ENCODE data around the gene POLR1A. TPM values are rescaled to one million over a fixed set of nuclear protein-coding genes. Genes with fewer than 3 reads are reported as not detected.

Gene POLR1A
- total and polyA plus RNA-seq, 2 of the 8 experiments (the other 6 are each of a cell fraction or from before 2014, with no cell fraction given) = 8.9 to 58.1 TPM

DNA sequence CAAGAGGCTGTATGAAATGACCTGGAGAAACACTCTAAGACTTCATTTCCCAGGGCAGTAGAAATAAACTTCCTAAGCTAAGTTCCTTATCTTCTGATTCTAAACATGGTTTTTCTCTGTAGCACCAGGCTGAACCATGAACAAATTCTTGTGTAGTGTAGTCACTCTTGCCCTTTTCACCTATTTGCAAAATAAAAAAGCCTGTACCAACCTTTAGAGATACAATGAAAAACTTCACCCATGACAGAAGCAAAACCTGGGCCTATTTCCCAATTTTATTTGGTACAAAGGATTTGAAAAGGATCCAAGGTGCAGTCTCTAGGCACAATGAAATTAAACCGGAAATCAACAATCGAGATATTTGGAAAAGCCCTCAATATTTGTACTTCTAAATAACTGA, 43.6 kb downstream of the POLR1A start:
- Histone ChIP-seq H3K4ac (replicated peaks; ENCODE audit: insufficient read length, low read depth, low read length) (no peak overlapping the region), H2BK120ac (replicated peaks; ENCODE audit: low read depth, low read length) (no peak overlapping the region), H3K27ac (ENCODE audit: low read depth, low read length) (no peak overlapping the region), H3K4me1 (replicated peaks in 1 of 4; ENCODE audit: control insufficient read depth in 3 of 4, insufficient read depth in 4 of 4, low read length in 3 of 4) (no peaks in the 10 kb centered on the region), H3K18ac (ENCODE audit: extremely low read depth, low read length) (no peak overlapping the region), H2BK15ac (ENCODE audit: low read length) (no peak overlapping the region), H4K5ac (ENCODE audit: insufficient read length, low read depth, low read length) (no peak overlapping the region), H2AFZ (ENCODE audit: low read length) (no peak overlapping the region), H4K8ac (ENCODE audit: extremely low read depth, insufficient read depth, low read length) (no peak overlapping the region), H3K36me3 (ENCODE audit: control insufficient read depth in 2 of 4, insufficient read depth in 4 of 4, low read length in 3 of 4) (peaks cover 10 to 45% (median 39%) of the 10 kb centered on the region in 4 experiments), H3K23ac (ENCODE audit: insufficient read length) (no peak overlapping the region), H3K9me3 (ENCODE audit: insufficient read depth in 2 of 2, low read depth in 1 of 2, low read length in 1 of 2) (no peaks in the 10 kb centered on the region), H3K4me3 (ENCODE audit: extremely low read depth in 1 of 4, insufficient read depth in 2 of 4, low read depth in 3 of 4, low read length in 4 of 4) (no peak overlapping the region), H3K27me3 (replicated peaks in 1 of 4; ENCODE audit: control insufficient read depth in 3 of 4, extremely low read depth in 1 of 4, insufficient read depth in 3 of 4, low read length in 3 of 4) (no peaks in the 10 kb centered on the region), H4K91ac (replicated peaks; ENCODE audit: insufficient read length, low read length) (no peak overlapping the region), H3K4me2 (ENCODE audit: insufficient read depth in 1 of 2, low read depth in 2 of 2, low read length in 2 of 2) (no peak overlapping the region), H3K56ac (replicated peaks; ENCODE audit: insufficient read length, low read depth, low read length) (no peak overlapping the region), H3K23me2 (ENCODE audit: low read depth, low read length) (no peaks in the 10 kb centered on the region), H4K20me1 (replicated peaks in 1 of 2; ENCODE audit: control insufficient read depth in 1 of 2, insufficient read depth in 2 of 2, low read length in 2 of 2) (no peaks in the 10 kb centered on the region), H3K9ac (replicated peaks in 1 of 4; ENCODE audit: extremely low read depth in 1 of 4, low read depth in 3 of 4, low read length in 3 of 4) (no peak overlapping the region), H3K79me2 (ENCODE audit: control insufficient read depth in 1 of 2, insufficient read depth in 2 of 2, low read length in 2 of 2) (no peaks in the 10 kb centered on the region), H3K14ac (ENCODE audit: insufficient read length) (no peak overlapping the region), H2BK20ac (ENCODE audit: low read length) (no peak overlapping the region), H2AK5ac (ENCODE audit: low read depth, low read length) (no peak overlapping the region), H2BK12ac (ENCODE audit: low read depth, low read length) (no peak overlapping the region), H3K79me1 (ENCODE audit: low read depth, low read length) (no peaks in the 10 kb centered on the region), H2BK5ac (ENCODE audit: low read depth, low read length) (no peak overlapping the region)
- 92% methylated on average over 2 of the region's 2 CpGs; no CpG with 5 or more reads in 1 of the 2 experiments for WGBS, 2 experiments (ENCODE audit: extremely low coverage in 1 of 2, insufficient coverage in 1 of 2, insufficient read length in 1 of 2, insufficient replicate concordance in 2 of 2, low coverage in 1 of 2, low lambda C conversion rate in 2 of 2, missing lambda C conversion rate in 1 of 2)
- DNase-seq (ENCODE audit: low read depth in 1 of 2, low spot score in 2 of 2) (no peak), FAIRE-seq (no peak)
- TF ChIP-seq FOSL1 (IDR thresholded peaks at IDR 0.05; ENCODE audit: insufficient read depth, low read depth, low read length) (no peak), EP300 (IDR thresholded peaks at IDR 0.05; ENCODE audit: borderline replicate concordance in 1 of 2, low read depth in 2 of 2, low read length in 2 of 2) (no peak), CBX5 (IDR thresholded peaks at IDR 0.05; ENCODE audit: low read depth, low read length) (no peak), RXRA (IDR thresholded peaks at IDR 0.05; ENCODE audit: insufficient read depth, low read depth, low read length) (no peak), NANOG (IDR thresholded peaks at IDR 0.05; ENCODE audit: insufficient read depth, low read depth, low read length, poor library complexity, severe bottlenecking) (no peak), KDM4A (IDR thresholded peaks at IDR 0.05; ENCODE audit: low read depth, low read length, severe bottlenecking) (no peak), JUN (IDR thresholded peaks at IDR 0.05; ENCODE audit: low read depth, low read length) (no peak), CREB1 (IDR thresholded peaks at IDR 0.05) (no peak), PHF8 (conservative IDR thresholded peaks at IDR 0.05; ENCODE audit: low read depth, low read length) (no peak), POU5F1 (IDR thresholded peaks at IDR 0.05; ENCODE audit: low read depth, low read length) (no peak), TAF7 (optimal IDR thresholded peaks at IDR 0.05; ENCODE audit: borderline replicate concordance, low read depth, low read length) (no peak)
- TF ChIP-seq, protein P1, sequence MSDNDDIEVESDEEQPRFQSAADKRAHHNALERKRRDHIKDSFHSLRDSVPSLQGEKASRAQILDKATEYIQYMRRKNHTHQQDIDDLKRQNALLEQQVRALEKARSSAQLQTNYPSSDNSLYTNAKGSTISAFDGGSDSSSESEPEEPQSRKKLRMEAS (IDR thresholded peaks at IDR 0.05) = no peak
- TF ChIP-seq, protein P2, sequence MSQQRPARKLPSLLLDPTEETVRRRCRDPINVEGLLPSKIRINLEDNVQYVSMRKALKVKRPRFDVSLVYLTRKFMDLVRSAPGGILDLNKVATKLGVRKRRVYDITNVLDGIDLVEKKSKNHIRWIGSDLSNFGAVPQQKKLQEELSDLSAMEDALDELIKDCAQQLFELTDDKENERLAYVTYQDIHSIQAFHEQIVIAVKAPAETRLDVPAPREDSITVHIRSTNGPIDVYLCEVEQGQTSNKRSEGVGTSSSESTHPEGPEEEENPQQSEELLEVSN (IDR thresholded peaks at IDR 0.05) = no peak
- ChIA-PET POLR2A (ENCODE audit: partially characterized antibody) (no interaction called here), CTCF (ENCODE audit: partially characterized antibody) (interaction anchor here (1.6 kb wide), 1 partner anchor 18 kb away, joined by 6 read pairs; no protein-coding TSS in a partner anchor)

Data from H1 (cell line).